Peyer's patch (tissue), 4 donors: ENCODE measurements around the gene FKBP8. TPM values are rescaled to one million over a fixed set of nuclear protein-coding genes. Genes with fewer than 3 reads are reported as not detected.
A peak's percentile ranks its signal among the peaks of the same experiment; 100 is the strongest.

Source experiments
- DNase-seq, 3 donors: peaks; one replicate each; pipeline ENCODE4 v3.0.0-alpha.2; 2017 to 2019
- H3K27ac ChIP-seq, 4 donors: fragments of 200-600 bp; sonication (generic); one replicate each; pipeline ENCODE4 v1.5.1; 2016 to 2019
- H3K27me3 ChIP-seq, 2 donors: fragments of 200-600 bp; sonication (generic); one replicate each; pipeline ENCODE4 v1.5.1; 2019
- H3K36me3 ChIP-seq, 3 donors: fragments of 200-600 bp; sonication (generic); one replicate each; pipeline ENCODE4 v1.5.1; 2016 to 2019
- H3K4me1 ChIP-seq, 4 donors: fragments of 200-600 bp; sonication (generic); one replicate each; pipeline ENCODE4 v1.5.1; 2016 to 2019
- H3K4me3 ChIP-seq, 4 donors: fragments of 200-600 bp; sonication (generic); 1 replicate in 3 of 4; 2 replicates in 1 of 4; pipeline ENCODE4 v1.5.1; 2016 to 2019; ENCODE audit warnings: mild to moderate bottlenecking in 1 of 4
- H3K9me3 ChIP-seq, 4 donors: fragments of 200-600 bp; sonication (generic); one replicate each; pipeline ENCODE4 v1.5.1; 2016 to 2019; ENCODE audit warnings: mild to moderate bottlenecking in 1 of 4
- POLR2A ChIP-seq, 2 donors: fragments of 450-650 bp; IDR thresholded peaks; one replicate each; pipeline ENCODE4 v1.5.1; 2017; ENCODE audit warnings: antibody characterized with exemption in 2 of 2, mild to moderate bottlenecking in 2 of 2, moderate library complexity in 2 of 2
- total RNA-seq, 4 donors: library from RNA; depleted of rRNA; stranded (reverse); fragments of >200 nt; gene quantifications; one replicate each; pipeline ENCODE4 v1.1.0, GENCODE V29; 2016
- TF ChIP-seq, protein P1 (sequence below), 6 experiments: fragments of 450-650 bp in 4 of 6; fragments of 200-600 bp in 2 of 6; sonication (generic) in 1 of 6; IDR thresholded peaks; one replicate each; pipeline ENCODE4 v1.5.1; 2017 to 2019; ENCODE audit warnings: antibody characterized with exemption in 6 of 6, mild to moderate bottlenecking in 3 of 6, moderate library complexity in 1 of 6

FKBP8 gene
- total RNA-seq, 4 donors from 2014 or later: 231 to 333 (median 264) TPM

DNA sequence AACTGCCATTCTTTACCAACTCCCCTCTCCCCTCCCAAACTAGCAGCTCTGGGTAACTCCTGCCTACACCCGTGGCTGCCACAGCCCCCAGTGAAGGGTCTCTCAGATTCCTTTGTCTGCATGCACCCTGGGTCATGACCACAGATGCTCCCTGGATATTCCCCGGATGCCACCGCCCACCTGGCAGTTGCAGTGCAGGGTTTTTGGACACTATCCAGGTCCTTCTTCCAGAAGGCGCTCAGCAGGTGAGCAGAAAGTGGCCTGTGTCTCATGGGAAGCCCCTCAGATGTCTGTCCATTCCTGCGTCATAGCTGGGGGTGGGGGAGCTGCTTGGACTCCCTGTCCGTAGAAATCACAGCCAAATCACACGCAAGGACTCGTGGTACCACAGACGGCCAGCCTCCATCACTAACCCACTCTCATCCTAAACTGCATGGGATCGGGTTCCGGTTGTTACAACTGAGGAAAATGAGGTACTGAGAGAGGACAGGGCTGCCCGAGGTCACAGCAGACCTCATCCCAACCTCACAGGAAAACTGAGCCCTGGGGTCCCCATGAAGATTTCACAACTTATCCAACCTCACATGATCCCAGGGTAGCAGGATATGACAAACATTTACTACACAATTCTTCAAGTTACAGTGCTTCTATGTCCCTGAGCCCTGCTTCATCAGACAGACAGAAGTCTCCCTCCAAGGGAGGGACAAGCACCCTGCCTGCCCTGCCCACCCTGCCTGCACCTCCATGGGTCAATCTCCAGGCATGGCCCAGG is 60.1 kb downstream of the FKBP8 start:
- H3K36me3 ChIP-seq: no peaks in the 10 kb centered on the region
- TF ChIP-seq POLR2A (IDR thresholded peaks at IDR 0.05): no peak
- TF ChIP-seq, protein P1, sequence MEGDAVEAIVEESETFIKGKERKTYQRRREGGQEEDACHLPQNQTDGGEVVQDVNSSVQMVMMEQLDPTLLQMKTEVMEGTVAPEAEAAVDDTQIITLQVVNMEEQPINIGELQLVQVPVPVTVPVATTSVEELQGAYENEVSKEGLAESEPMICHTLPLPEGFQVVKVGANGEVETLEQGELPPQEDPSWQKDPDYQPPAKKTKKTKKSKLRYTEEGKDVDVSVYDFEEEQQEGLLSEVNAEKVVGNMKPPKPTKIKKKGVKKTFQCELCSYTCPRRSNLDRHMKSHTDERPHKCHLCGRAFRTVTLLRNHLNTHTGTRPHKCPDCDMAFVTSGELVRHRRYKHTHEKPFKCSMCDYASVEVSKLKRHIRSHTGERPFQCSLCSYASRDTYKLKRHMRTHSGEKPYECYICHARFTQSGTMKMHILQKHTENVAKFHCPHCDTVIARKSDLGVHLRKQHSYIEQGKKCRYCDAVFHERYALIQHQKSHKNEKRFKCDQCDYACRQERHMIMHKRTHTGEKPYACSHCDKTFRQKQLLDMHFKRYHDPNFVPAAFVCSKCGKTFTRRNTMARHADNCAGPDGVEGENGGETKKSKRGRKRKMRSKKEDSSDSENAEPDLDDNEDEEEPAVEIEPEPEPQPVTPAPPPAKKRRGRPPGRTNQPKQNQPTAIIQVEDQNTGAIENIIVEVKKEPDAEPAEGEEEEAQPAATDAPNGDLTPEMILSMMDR (IDR thresholded peaks at IDR 0.05): no peak
- DNase-seq: no peak
- no peaks in the 10 kb centered on the region for H3K27me3 ChIP-seq
- H3K4me3 ChIP-seq: no peak overlapping the region
- H3K9me3 ChIP-seq: no peaks in the 10 kb centered on the region
- peak overlapping the region in 2 of 4 donors; percentile 38 to 91 for H3K27ac ChIP-seq
- H3K4me1 ChIP-seq: peaks cover 19 to 77% (median 25%) of the 10 kb centered on the region in 4 donors

Other genes with a start within 250 kb of the FKBP8 start
- gene LSM4, start 220.5 kb downstream of the FKBP8 start, total RNA-seq: 100 to 1,000 TPM; 102 to 193 (median 178) TPM
- 100 to 1,000 TPM in 1 of 4 donors, 10 to 100 TPM in 3; 45.4 to 138 (median 89.2) TPM for gene PGPEP1, start 203.0 kb downstream of the FKBP8 start, total RNA-seq
- gene GDF15, start 157.4 kb downstream of the FKBP8 start, total RNA-seq: 10 to 100 TPM in 1 of 4 donors, 1 to 10 TPM in 3; 6.8 to 11.6 (median 9.0) TPM
- 1 to 10 TPM; 2.5 to 4.2 (median 3.6) TPM for gene LRRC25, start 146.0 kb downstream of the FKBP8 start, total RNA-seq
- gene SSBP4, start 124.2 kb downstream of the FKBP8 start, total RNA-seq: 10 to 100 TPM; 34.0 to 85.8 (median 39.9) TPM
- gene ISYNA1, start 105.4 kb downstream of the FKBP8 start, total RNA-seq: 10 to 100 TPM in 3 of 4 donors, 1 to 10 TPM in 1; 5.3 to 26.4 (median 14.0) TPM
- gene ELL, start 21.5 kb downstream of the FKBP8 start, total RNA-seq: 10 to 100 TPM; 18.9 to 49.5 (median 34.2) TPM
- 100 to 1,000 TPM in 3 of 4 donors, 10 to 100 TPM in 1; 82.0 to 226 (median 142) TPM for gene KXD1, start 14.3 kb upstream of the FKBP8 start, total RNA-seq
- 100 to 1,000 TPM; 222 to 609 (median 308) TPM for gene UBA52, start 28.3 kb upstream of the FKBP8 start, total RNA-seq
- 10 to 100 TPM; 68.1 to 76.3 (median 72.2) TPM for gene REX1BD, start 45.2 kb upstream of the FKBP8 start, total RNA-seq
- 10 to 100 TPM in 3 of 4 donors, 1 to 10 TPM in 1; 4.0 to 28.9 (median 23.3) TPM for gene CRLF1, start 63.2 kb upstream of the FKBP8 start, total RNA-seq
- 1 to 10 TPM in 2 of 4 donors, under 1 TPM in 1, not detected in 1; 0.70 to 2.0 (median 1.7) TPM for gene TMEM59L, start 69.3 kb upstream of the FKBP8 start, total RNA-seq
- 10 to 100 TPM in 2 of 4 donors, 1 to 10 TPM in 2; 9.9 to 16.0 (median 10.9) TPM for gene KLHL26, start 93.5 kb upstream of the FKBP8 start, total RNA-seq
- 10 to 100 TPM in 2 of 4 donors, 1 to 10 TPM in 2; 5.1 to 21.5 (median 9.4) TPM for gene CRTC1, start 140.1 kb upstream of the FKBP8 start, total RNA-seq
- under 1 TPM in 1 of 4 donors, not detected in 3; 0.40 TPM for gene COMP, start 247.7 kb upstream of the FKBP8 start, total RNA-seq